Stimulated activated CD4-positive, alpha-beta T cell treated with anti-CD3 and anti-CD28 coated beads, Interleukin-15, amount 100 ng/mL, for 48 hours (primary cell): Measurements from ENCODE around the gene COPG2.

Experiments
- DNase-seq, 2 donors: peaks; one replicate each; pipeline ENCODE4 v3.0.0-alpha.2; 2020; ENCODE audit warnings: low read depth in 2 of 2

The COPG2 gene

DNA sequence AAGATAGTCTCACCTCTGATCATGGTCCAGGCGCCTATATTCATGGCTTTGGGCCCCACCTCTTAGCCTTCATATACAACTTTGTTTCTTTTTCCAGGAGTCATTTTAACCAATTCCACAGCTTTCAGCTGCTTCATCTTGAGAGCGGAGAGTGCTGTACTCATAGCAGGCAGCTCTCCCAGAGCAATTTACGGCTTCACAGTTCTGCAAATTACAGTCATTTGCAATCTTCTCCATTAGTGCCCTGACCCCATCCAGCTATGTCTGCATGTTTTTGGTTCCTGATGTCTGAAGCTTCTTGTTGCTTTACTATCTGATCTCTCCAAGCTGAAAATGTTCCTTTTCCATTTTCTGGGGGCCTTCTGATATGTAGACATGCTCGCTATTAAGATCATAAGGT, 194.7 kb downstream of the COPG2 start:
- no peak for DNase-seq

GRCh38 chr7:130473289-130473688, 195.3 kb downstream of the COPG2 start:
- no peak for DNase-seq

GRCh38 chr7:130471974-130472373, 196.6 kb downstream of the COPG2 start:
- no peak for DNase-seq

DNA sequence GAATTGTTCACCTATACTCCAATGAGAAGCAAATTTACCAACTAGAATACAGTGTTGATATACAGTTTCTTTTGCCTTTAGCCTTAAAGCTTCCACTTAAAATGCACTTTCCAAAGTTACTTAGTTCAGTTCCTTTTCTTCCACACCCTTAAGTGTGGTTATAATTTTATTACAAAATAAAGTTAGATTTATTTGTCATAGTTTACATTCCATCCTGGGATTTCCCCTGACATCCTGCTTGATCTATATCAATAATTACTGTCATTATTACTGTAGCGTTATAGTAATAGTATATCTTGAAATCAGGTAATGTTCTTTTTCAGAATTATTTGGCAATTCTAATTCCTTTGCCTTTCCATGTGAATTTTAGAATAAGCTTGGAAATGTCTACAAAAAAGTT, 199.9 kb downstream of the COPG2 start:
- DNase-seq, result no peak

GRCh38 chr7:130463553-130464434, 204.8 kb downstream of the COPG2 start:
- DNase-seq, result no peak

GRCh38 chr7:130461272-130461671, 207.3 kb downstream of the COPG2 start:
- no peak for DNase-seq

GRCh38 chr7:130458257-130458656, 210.3 kb downstream of the COPG2 start:
- no peak for DNase-seq
